A549 (cell line): ENCODE data around the gene ZRANB3. TPM values are rescaled to one million over a fixed set of nuclear protein-coding genes. Genes with fewer than 3 reads are reported as not detected.
"Not testable (repeated sequence)": the region's sequence is repeated elsewhere in the genome, so short reads cannot be mapped to it uniquely, and the experiment has no call there.

ENCODE experiments used
- ATAC-seq, 2 experiments: fragments of 200-7000 bp in 1 of 2; fragments of >200 bp in 1 of 2; cut with Nextera tagmentation in 1 of 2; cut with Tn5 transposase in 1 of 2; 3 replicates each; pipeline versions ENCODE4 v1.8.0 to v1.9.1; 2018 to 2020; ENCODE audit warnings: mild to moderate bottlenecking in 1 of 2, moderate library complexity in 1 of 2
- CTCF ChIA-PET: fragments of 300-600 bp; sonication (Branson Sonifier 250); formaldehyde crosslinking; extraction: SDS; loops from one replicate; lab custom pipeline; 2021; ENCODE audit warnings: antibody characterized with exemption, inconsistent platforms; lab: Yijun Ruan, JAX
- POLR2A ChIA-PET: fragments of 350-600 bp; formaldehyde crosslinking; extraction: SDS; loops from one replicate; lab custom pipeline; 2021; ENCODE audit warnings: antibody characterized with exemption, inconsistent platforms; lab: Yijun Ruan, JAX
- DNase-seq, 2 experiments: peaks; one replicate each; pipeline versions ENCODE4 v3.0.0 to v3.0.0-alpha.2; 2011 to 2016; ENCODE audit warnings: low read depth in 1 of 2, low spot score in 1 of 2
- FAIRE-seq: peaks from 2 replicates; lab custom pipeline; 2011; peaks lifted over from hg19 to GRCh38; lab: Jason Lieb, UNC
- H3K27ac ChIP-seq, 2 experiments: fragments of >200 bp; sonication (Bioruptor Twin); formaldehyde crosslinking; 3 replicates each; pipeline ENCODE4 v1.5.1; 2016 to 2017
- H3K4me1 ChIP-seq: fragments of >200 bp; sonication (Bioruptor Twin); formaldehyde crosslinking; 3 replicates; pipeline ENCODE4 v1.6.1; 2016
- H3K4me2 ChIP-seq: fragments of >200 bp; sonication (Bioruptor Twin); formaldehyde crosslinking; 3 replicates; pipeline ENCODE4 v1.6.1; 2016
- H3K4me3 ChIP-seq: fragments of >200 bp; sonication (Bioruptor Twin); formaldehyde crosslinking; 3 replicates; pipeline ENCODE4 v1.5.1; 2016
- H3K9me3 ChIP-seq: fragments of >200 bp; sonication (Bioruptor Twin); formaldehyde crosslinking; 3 replicates; pipeline ENCODE4 v1.6.1; 2016
- EHF ChIP-seq: fragments of 250-450 bp; sonication (Bioruptor Pico); IDR thresholded peaks from 2 replicates; pipeline ENCODE4 v1.5.0; 2020; ENCODE audit warnings: mild to moderate bottlenecking
- ESRRA ChIP-seq: fragments of 150-350 bp; IDR thresholded peaks from 2 replicates; pipeline ENCODE4 v1.6.1; 2014; ENCODE audit warnings: mild to moderate bottlenecking, low read length, borderline replicate concordance
- HOXB13 ChIP-seq: fragments of 250-450 bp; sonication (Bioruptor Pico); IDR thresholded peaks from 2 replicates; pipeline ENCODE4 v1.5.0; 2020; ENCODE audit warnings: low read depth, mild to moderate bottlenecking, moderate library complexity
- JUN ChIP-seq, 2 experiments: fragments of >200 bp; sonication (Bioruptor Twin); formaldehyde crosslinking; IDR thresholded peaks; 2 replicates in 1 of 2; 3 replicates in 1 of 2; pipeline ENCODE4 v1.6.1; 2016 to 2017
- JUNB ChIP-seq: fragments of >200 bp; sonication (Bioruptor Twin); formaldehyde crosslinking; IDR thresholded peaks from 2 replicates; pipeline ENCODE4 v1.6.1; 2016
- MAFK ChIP-seq: fragments of 450-650 bp; IDR thresholded peaks from 2 replicates; pipeline ENCODE4 v1.6.1; 2014; ENCODE audit not compliant: partially characterized antibody
- NR3C1 ChIP-seq: fragments of >200 bp; sonication (Bioruptor Twin); formaldehyde crosslinking; IDR thresholded peaks from 3 replicates; pipeline ENCODE4 v1.6.1; 2017
- PBX3 ChIP-seq: IDR thresholded peaks from 2 replicates; pipeline ENCODE4 v1.6.1; 2012
- RCOR1 ChIP-seq: fragments of 150-350 bp; IDR thresholded peaks from 2 replicates; pipeline ENCODE4 v1.6.1; 2014; ENCODE audit warnings: antibody characterized with exemption, low read length, low read depth
- TP53 ChIP-seq: fragments of 250-450 bp; sonication (Bioruptor Pico); IDR thresholded peaks from 2 replicates; pipeline ENCODE4 v1.5.0; 2021; ENCODE audit warnings: mild to moderate bottlenecking, moderate library complexity
- ZFP36 ChIP-seq: fragments of 450-650 bp; IDR thresholded peaks from 2 replicates; pipeline ENCODE4 v1.6.1; 2014; ENCODE audit warnings: borderline replicate concordance; ENCODE audit not compliant: partially characterized antibody
- WGBS: methylation state at CpG from one replicate; pipeline ENCODE4 v1.1.6; 2017; ENCODE audit errors: missing lambda C conversion rate; 5-methylcytosine and 5-hydroxymethylcytosine counted together
- polyA plus RNA-seq, 4 experiments: library from polyadenylated mRNA; depleted of rRNA in 3 of 4; stranded (reverse); fragments of >200 nt; fragmentation: RNase III in 1 of 4; extraction: RNeasy Plus Mini Kit Qiagen cat#74134 plus additional on column Dnase treatment in 1 of 4; gene quantifications; 2 replicates in 3 of 4; 3 replicates in 1 of 4; pipeline ENCODE4 v1.2.3, GENCODE V29; 2011 to 2017
- small RNA-seq, 6 experiments: library from RNA; depleted of rRNA; stranded (forward); fragments of <200 nt; gene quantifications; one replicate each; pipeline ENCODE3, GENCODE V24; 2012
- TF ChIP-seq, protein P1 (sequence below): fragments of 250-450 bp; sonication (Bioruptor Pico); IDR thresholded peaks from 2 replicates; pipeline ENCODE4 v1.5.0; 2021; ENCODE audit warnings: mild to moderate bottlenecking, moderate library complexity, borderline replicate concordance
- TF ChIP-seq, protein P2 (sequence below): fragments of >200 bp; sonication (Bioruptor Twin); formaldehyde crosslinking; IDR thresholded peaks from 3 replicates; pipeline ENCODE4 v1.6.1; 2016

The ZRANB3 gene
- polyA plus RNA-seq, 2 of the 4 experiments (the other 2 are of a cell fraction): 6.2 to 12.4 TPM

- FAIRE-seq (no peak), DNase-seq (no peak), ATAC-seq (no peak)
- Histone ChIP-seq H3K9me3 (peaks cover 5% of the 10 kb centered on the region; the same call in 1 of the 3 replicates), H3K4me2 (peak overlapping the region; percentile 65), H3K27ac (no peak overlapping the region), H3K4me3 (no peak overlapping the region), H3K4me1 (peaks cover 38% of the 10 kb centered on the region)
- ChIA-PET POLR2A (no interaction called here), CTCF (interaction anchor here (0.8 kb wide), 1 partner anchor 91 kb away, joined by 3 read pairs; no protein-coding TSS in a partner anchor)
- no peak for TF ChIP-seq EHF (CRISPR knock-in tag)
- no peak for TF ChIP-seq MAFK
- TF ChIP-seq PBX3: no peak
- no peak for TF ChIP-seq JUNB
- TF ChIP-seq HOXB13 (CRISPR knock-in tag): no peak
- no peak for TF ChIP-seq ESRRA
- no peak for TF ChIP-seq NR3C1
- TF ChIP-seq JUN (IDR thresholded peaks at IDR 0.05): no peak
- TF ChIP-seq, protein P1, sequence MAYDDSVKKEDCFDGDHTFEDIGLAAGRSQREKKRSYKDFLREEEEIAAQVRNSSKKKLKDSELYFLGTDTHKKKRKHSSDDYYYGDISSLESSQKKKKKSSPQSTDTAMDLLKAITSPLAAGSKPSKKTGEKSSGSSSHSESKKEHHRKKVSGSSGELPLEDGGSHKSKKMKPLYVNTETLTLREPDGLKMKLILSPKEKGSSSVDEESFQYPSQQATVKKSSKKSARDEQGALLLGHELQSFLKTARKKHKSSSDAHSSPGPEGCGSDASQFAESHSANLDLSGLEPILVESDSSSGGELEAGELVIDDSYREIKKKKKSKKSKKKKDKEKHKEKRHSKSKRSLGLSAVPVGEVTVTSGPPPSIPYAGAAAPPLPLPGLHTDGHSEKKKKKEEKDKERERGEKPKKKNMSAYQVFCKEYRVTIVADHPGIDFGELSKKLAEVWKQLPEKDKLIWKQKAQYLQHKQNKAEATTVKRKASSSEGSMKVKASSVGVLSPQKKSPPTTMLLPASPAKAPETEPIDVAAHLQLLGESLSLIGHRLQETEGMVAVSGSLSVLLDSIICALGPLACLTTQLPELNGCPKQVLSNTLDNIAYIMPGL (CRISPR knock-in tag): no peak
- no peak for TF ChIP-seq TP53
- TF ChIP-seq, protein P2, sequence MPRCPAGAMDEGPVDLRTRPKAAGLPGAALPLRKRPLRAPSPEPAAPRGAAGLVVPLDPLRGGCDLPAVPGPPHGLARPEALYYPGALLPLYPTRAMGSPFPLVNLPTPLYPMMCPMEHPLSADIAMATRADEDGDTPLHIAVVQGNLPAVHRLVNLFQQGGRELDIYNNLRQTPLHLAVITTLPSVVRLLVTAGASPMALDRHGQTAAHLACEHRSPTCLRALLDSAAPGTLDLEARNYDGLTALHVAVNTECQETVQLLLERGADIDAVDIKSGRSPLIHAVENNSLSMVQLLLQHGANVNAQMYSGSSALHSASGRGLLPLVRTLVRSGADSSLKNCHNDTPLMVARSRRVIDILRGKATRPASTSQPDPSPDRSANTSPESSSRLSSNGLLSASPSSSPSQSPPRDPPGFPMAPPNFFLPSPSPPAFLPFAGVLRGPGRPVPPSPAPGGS: no peak
- no peak for TF ChIP-seq ZFP36
- no peak for TF ChIP-seq RCOR1
- 91% methylated on average over 1 of the region's 1 CpG for WGBS
These were observed 439.3 kb downstream of the ZRANB3 start for GRCh38 chr2:135091681-135092080.

GRCh38 chr2:135089597-135089996 is 441.4 kb downstream of the ZRANB3 start:
- peaks cover 38% of the 10 kb centered on the region for H3K4me1 ChIP-seq
- ATAC-seq, POLR2A ChIA-PET, H3K4me2 ChIP-seq, FAIRE-seq, H3K9me3 ChIP-seq, H3K4me3 ChIP-seq, H3K27ac ChIP-seq, DNase-seq: not testable (repeated sequence)
- CTCF ChIA-PET: interaction anchor here (1.1 kb wide), 1 partner anchor 37 kb away, joined by 3 read pairs; no protein-coding TSS in a partner anchor
- WGBS: 96% methylated on average over 4 of the region's 4 CpGs

Small RNA genes within 50 kb of the gene (small RNA-seq; reads per million reads assigned to genes)
- 0 reads per million in 6 experiments for gene SNORA40B

Other genes with a start within 250 kb of the ZRANB3 start
- 58.2 and 63.3 TPM in 2 replicates for gene R3HDM1, start 266 bp upstream of the ZRANB3 start, polyA plus RNA-seq (2011; rRNA removed)
- 27.6 to 31.3 TPM (median 27.7 TPM) in 3 replicates for gene R3HDM1, start 266 bp upstream of the ZRANB3 start, polyA plus RNA-seq (2017; fragmentation: RNase III; extraction: RNeasy Plus Mini Kit Qiagen cat#74134 plus additional on column Dnase treatment)
- gene UBXN4, start 210.6 kb upstream of the ZRANB3 start, polyA plus RNA-seq (2011; rRNA removed): 129 and 134 TPM in 2 replicates
- gene UBXN4, start 210.6 kb upstream of the ZRANB3 start, polyA plus RNA-seq (2017; fragmentation: RNase III; extraction: RNeasy Plus Mini Kit Qiagen cat#74134 plus additional on column Dnase treatment): 58.2 to 72.8 TPM (median 70.8 TPM) in 3 replicates